Measurements from ENCODE around the gene NYAP1.
A peak's percentile ranks its signal among the peaks of the same experiment; 100 is the strongest.
"Not testable (repeated sequence)": the region's sequence is repeated elsewhere in the genome, so short reads cannot be mapped to it uniquely, and the experiment has no call there.

NYAP1 gene

DNA sequence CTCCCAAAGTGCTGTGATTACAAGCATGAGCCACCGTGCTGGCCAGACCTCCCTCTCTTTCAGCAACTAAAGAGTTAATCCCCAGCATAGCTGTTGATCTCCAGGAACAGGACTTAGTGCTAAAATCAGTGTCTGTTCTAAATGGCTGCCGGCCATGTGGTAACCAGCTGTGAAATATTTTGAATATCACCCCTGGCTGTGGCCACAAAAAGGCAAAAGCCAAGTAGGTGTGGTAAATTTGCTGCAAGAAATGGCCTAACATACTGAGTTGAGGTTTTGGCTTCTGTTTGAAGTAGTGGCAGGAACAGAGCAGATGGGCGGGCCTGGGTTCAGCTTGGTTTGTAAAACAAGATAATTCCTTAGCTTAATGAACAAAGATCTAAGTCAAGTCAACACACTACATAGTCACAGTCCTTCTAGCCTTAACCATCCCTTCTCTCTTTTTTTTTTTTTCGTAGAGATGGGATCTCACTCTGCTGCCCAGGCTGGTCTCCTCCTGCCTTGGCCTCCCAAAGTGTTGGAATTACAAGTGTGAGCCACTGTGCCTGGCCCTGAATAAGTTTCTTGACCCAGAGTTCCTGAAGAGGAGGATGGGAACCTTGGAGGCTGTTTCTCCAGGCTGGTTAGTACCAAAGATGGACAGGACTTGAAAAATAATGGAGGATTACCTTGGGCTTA is 32.5 kb downstream of the NYAP1 start:
- no peak for DNase-seq

GRCh38 chr7:100517305-100517704 is 33.6 kb downstream of the NYAP1 start:
- DNase-seq: no peak

DNA sequence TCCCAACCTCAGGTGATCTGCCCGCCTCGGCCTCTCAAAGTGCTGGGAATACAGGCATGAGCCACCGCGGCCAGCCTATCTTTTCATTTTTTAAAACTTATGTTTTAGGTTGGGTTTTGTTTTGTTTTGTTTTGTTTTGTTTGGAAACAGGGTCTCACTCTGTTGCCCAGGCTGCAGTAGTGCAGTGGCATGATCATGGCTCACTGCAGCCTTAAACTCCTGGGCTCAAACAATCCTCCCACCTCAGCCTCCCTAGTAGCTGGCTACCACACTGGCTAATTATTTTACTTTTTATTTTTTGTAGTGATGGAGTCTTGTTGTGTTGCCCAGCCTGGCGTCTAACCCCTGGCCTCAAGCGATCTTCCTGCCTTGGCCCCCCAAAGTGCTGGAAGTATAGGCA is 35.9 kb downstream of the NYAP1 start:
- no peak for DNase-seq

- no peak for DNase-seq
These were observed 36.4 kb downstream of the NYAP1 start for GRCh38 chr7:100520138-100520537.

DNA sequence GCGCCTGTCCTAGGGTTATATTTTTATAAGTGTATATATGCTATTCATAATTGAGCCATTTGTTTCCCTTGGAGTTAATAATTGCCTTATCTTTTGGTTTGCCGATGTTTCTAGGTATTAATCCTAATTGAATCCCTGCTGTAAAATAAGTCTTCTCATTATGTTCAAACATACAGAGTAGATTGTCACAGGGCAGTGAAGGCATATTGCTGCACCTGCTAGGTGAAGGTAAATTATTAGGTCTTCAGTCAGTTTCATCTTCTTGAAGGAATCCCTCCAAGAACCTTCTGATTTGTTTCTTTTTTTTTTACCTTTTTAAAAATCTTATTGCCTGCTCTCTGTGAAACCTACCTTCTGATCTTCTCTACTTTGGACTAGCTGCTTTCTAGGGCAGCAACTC is 37.3 kb downstream of the NYAP1 start:
- DNase-seq: no peak

DNA sequence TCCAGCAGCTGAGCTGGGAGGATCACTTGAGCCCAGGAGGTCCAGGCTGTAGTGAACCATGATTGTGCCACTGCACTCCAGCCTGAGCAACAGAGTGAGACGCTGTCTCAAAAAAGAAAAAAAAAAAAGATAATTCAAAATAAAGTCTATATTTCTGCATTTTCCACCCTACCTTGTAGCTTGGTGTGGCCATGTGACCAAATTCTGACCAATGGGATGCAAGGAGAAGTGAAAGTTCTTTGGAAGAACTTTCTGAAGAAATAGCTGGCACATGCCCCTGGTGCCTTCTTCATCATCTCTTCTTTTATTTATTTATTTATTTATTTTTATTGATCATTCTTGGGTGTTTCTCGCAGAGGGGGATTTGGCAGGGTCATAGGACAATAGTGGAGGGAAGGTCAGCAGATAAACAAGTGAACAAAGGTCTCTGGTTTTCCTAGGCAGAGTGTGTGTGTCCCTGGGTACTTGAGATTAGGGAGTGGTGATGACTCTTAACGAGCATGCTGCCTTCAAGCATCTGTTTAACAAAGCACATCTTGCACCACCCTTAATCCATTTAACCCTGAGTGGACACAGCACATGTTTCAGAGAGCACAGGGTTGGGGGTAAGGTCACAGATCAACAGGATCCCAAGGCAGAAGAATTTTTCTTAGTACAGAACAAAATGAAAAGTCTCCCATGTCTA is 38.3 kb downstream of the NYAP1 start:
- not testable (repeated sequence) for DNase-seq

DNA sequence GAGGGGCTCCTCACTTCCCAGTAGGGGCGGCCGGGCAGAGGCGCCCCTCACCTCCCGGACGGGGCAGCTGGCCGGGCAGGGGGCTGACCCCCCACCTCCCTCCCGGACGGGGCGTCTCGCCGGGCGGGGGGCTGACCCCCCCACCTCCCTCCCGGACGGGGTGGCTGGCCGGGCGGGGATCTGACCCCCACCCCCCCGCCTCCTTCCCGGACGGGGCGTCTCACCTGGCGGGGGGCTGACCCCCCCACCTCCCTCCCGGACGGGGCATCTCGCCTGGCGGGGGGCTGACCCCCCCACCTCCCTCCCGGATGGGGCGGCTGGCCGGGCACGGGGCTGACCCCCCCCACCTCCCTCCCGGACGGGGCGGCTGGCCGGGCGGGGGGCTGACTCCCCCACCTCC is 39.5 kb downstream of the NYAP1 start:
- DNase-seq: not testable (repeated sequence)

- not testable (repeated sequence) for DNase-seq
These were observed 44.6 kb downstream of the NYAP1 start for GRCh38 chr7:100528108-100528866.

- no peak for DNase-seq
These were observed 48.7 kb downstream of the NYAP1 start for GRCh38 chr7:100532165-100533022.

GRCh38 chr7:100535982-100536381 is 52.3 kb downstream of the NYAP1 start:
- not testable (repeated sequence) for DNase-seq

GRCh38 chr7:100536695-100537094 is 53.0 kb downstream of the NYAP1 start:
- DNase-seq: not testable (repeated sequence)

- no peak for DNase-seq
These were observed 54.6 kb downstream of the NYAP1 start for GRCh38 chr7:100538348-100538653.

- peak; percentile 99 for DNase-seq
These were observed 55.1 kb downstream of the NYAP1 start, which contains the start of gene AGFG2 for GRCh38 chr7:100538654-100539435. TSS of gene AGFG2 (plus strand) at chr7:100539203. CDS start at chr7:100539347, 144 bp downstream.

DNA sequence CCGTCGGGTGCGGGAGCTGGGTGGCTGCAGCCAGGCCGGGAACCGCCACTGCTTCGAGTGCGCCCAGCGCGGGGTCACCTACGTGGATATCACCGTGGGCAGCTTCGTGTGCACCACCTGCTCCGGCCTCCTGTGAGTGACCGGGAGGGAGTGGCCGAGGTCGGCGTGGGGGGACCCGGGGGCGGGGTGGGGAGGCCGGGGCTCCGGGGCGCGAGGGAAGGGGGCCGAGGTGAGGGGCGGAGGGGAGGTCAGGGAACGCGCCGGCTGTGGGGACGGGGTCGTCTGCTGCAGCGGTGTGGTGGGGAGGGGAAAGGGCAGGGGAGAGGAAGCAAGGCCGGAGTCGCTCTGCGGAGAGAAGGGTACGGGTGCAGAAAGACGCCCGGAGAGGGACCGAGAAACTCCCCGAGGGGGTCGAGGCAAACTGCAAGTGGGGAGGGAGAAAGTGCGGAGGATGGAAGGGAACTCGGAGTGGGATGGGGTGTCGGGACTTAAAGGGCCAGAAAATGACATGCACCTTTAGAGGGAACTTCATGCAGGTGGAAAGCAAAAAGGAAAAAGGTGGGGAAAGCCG is 55.8 kb downstream of the NYAP1 start:
- no peak for DNase-seq

GRCh38 chr7:100540073-100540723 is 56.5 kb downstream of the NYAP1 start:
- no peak for DNase-seq

GRCh38 chr7:100541309-100541708 is 57.6 kb downstream of the NYAP1 start:
- DNase-seq: not testable (repeated sequence)

- no peak for DNase-seq
These were observed 59.9 kb downstream of the NYAP1 start for GRCh38 chr7:100543586-100543985.

GRCh38 chr7:100544386-100544785 is 60.7 kb downstream of the NYAP1 start:
- no peak for DNase-seq

Measured in NCI-H774 (cell line).